H1 (cell line): ENCODE results near the gene PTPN21. TPM values are rescaled to one million over a fixed set of nuclear protein-coding genes. Genes with fewer than 3 reads are reported as not detected.

ENCODE experiments used
- CTCF ChIA-PET: fragments of 300-600 bp; sonication (Branson Sonifier 250); formaldehyde crosslinking; loops from one replicate; lab custom pipeline; 2021; ENCODE audit not compliant: partially characterized antibody; lab: Charles Lee
- POLR2A ChIA-PET: fragments of 300-600 bp; sonication (Branson Sonifier 250); formaldehyde crosslinking; loops from one replicate; lab custom pipeline; 2021; ENCODE audit warnings: inconsistent platforms; ENCODE audit not compliant: partially characterized antibody; lab: Charles Lee
- DNase-seq, 2 experiments: peaks; one replicate each; pipeline versions ENCODE4 v3.0.0 to v3.0.0-alpha.2; 2010 to 2022; ENCODE audit warnings: low spot score in 2 of 2, low read depth in 1 of 2, mixed read lengths in 1 of 2
- FAIRE-seq: peaks from 2 replicates; lab custom pipeline; 2011; peaks lifted over from hg19 to GRCh38; lab: Jason Lieb, UNC
- H2AFZ ChIP-seq: 2 replicates; pipeline ENCODE4 v1.8.1; 2012; ENCODE audit warnings: low read length, inconsistent platforms
- H2AK5ac ChIP-seq: 2 replicates; pipeline ENCODE4 v1.6.1; 2013; ENCODE audit warnings: low read depth, low read length
- H2BK120ac ChIP-seq: replicated peaks from 2 replicates; pipeline ENCODE3; 2013; ENCODE audit warnings: low read depth, low read length, inconsistent platforms
- H2BK12ac ChIP-seq: 2 replicates; pipeline ENCODE4 v1.6.1; 2013; ENCODE audit warnings: low read depth, low read length
- H2BK15ac ChIP-seq: 2 replicates; pipeline ENCODE4 v1.6.1; 2013; ENCODE audit warnings: low read length
- H2BK20ac ChIP-seq: 2 replicates; pipeline ENCODE4 v1.6.1; 2013; ENCODE audit warnings: low read length
- H2BK5ac ChIP-seq: 2 replicates; pipeline ENCODE4 v1.6.1; 2013; ENCODE audit warnings: low read depth, low read length
- H3K14ac ChIP-seq: 2 replicates; pipeline ENCODE4 v1.6.1; 2013; ENCODE audit warnings: inconsistent platforms; ENCODE audit not compliant: insufficient read length
- H3K18ac ChIP-seq: 2 replicates; pipeline ENCODE4 v1.6.1; 2013; ENCODE audit warnings: low read length; ENCODE audit errors: extremely low read depth
- H3K23ac ChIP-seq: 2 replicates; pipeline ENCODE4 v1.6.1; 2013; ENCODE audit warnings: inconsistent platforms; ENCODE audit not compliant: insufficient read length
- H3K23me2 ChIP-seq: 2 replicates; pipeline ENCODE4 v1.6.1; 2013; ENCODE audit warnings: low read depth, low read length
- H3K27ac ChIP-seq: 2 replicates; pipeline ENCODE4 v1.6.1; 2011; ENCODE audit warnings: low read depth, low read length, inconsistent platforms
- H3K27me3 ChIP-seq, 4 experiments: replicated peaks in 1 of 4; 1 replicate in 1 of 4; 2 replicates in 3 of 4; pipeline versions ENCODE4 v1.6.1 to v1.8.1; 2011 to 2013; ENCODE audit warnings: low read length in 3 of 4, mild to moderate bottlenecking in 3 of 4, inconsistent platforms in 2 of 4, mixed read lengths in 2 of 4, moderate library complexity in 1 of 4; ENCODE audit not compliant: control insufficient read depth in 3 of 4, insufficient read depth in 3 of 4; ENCODE audit errors: extremely low read depth in 1 of 4
- H3K36me3 ChIP-seq, 4 experiments: 2 replicates each; pipeline versions ENCODE4 v1.6.1 to v1.8.1; 2011 to 2013; ENCODE audit warnings: mild to moderate bottlenecking in 4 of 4, low read length in 3 of 4, moderate library complexity in 2 of 4, control low read depth in 1 of 4, inconsistent platforms in 1 of 4; ENCODE audit not compliant: insufficient read depth in 4 of 4, control insufficient read depth in 2 of 4
- H3K4ac ChIP-seq: replicated peaks from 2 replicates; pipeline ENCODE3; 2013; ENCODE audit warnings: low read length, low read depth, mixed read lengths, inconsistent platforms; ENCODE audit not compliant: insufficient read length
- H3K4me1 ChIP-seq, 4 experiments: replicated peaks in 1 of 4; 1 replicate in 1 of 4; 2 replicates in 3 of 4; pipeline versions ENCODE4 v1.6.1 to v1.8.1; 2011 to 2013; ENCODE audit warnings: low read length in 3 of 4, inconsistent platforms in 2 of 4, mixed read lengths in 1 of 4; ENCODE audit not compliant: insufficient read depth in 4 of 4, control insufficient read depth in 3 of 4
- H3K4me2 ChIP-seq, 2 experiments: 2 replicates each; pipeline versions ENCODE4 v1.6.1 to v1.8.1; 2011 to 2013; ENCODE audit warnings: low read depth in 2 of 2, low read length in 2 of 2, control low read depth in 1 of 2, inconsistent platforms in 1 of 2, mild to moderate bottlenecking in 1 of 2; ENCODE audit not compliant: insufficient read depth in 1 of 2
- H3K4me3 ChIP-seq, 4 experiments: fragments of 200-600, 300-600 bp in 1 of 4; sonication (generic), shearing (Covaris generic), sonication (Bioruptor Twin) in 1 of 4; 2 replicates each; pipeline versions ENCODE4 v1.5.1 to v1.8.1; 2011 to 2016; ENCODE audit warnings: low read length in 4 of 4, low read depth in 3 of 4, control low read depth in 2 of 4, inconsistent platforms in 2 of 4, mild to moderate bottlenecking in 2 of 4, mixed read lengths in 1 of 4, moderate library complexity in 1 of 4; ENCODE audit not compliant: insufficient read depth in 2 of 4; ENCODE audit errors: extremely low read depth in 1 of 4
- H3K56ac ChIP-seq: replicated peaks from 2 replicates; pipeline ENCODE3; 2013; ENCODE audit warnings: low read depth, mild to moderate bottlenecking, mixed read lengths, low read length, inconsistent platforms; ENCODE audit not compliant: insufficient read length
- H3K79me1 ChIP-seq: 2 replicates; pipeline ENCODE4 v1.6.1; 2013; ENCODE audit warnings: low read depth, low read length, control low read depth
- H3K79me2 ChIP-seq, 2 experiments: 2 replicates each; pipeline versions ENCODE4 v1.6.1 to v1.8.1; 2012 to 2013; ENCODE audit warnings: low read length in 2 of 2, mild to moderate bottlenecking in 2 of 2, inconsistent platforms in 1 of 2; ENCODE audit not compliant: insufficient read depth in 2 of 2, control insufficient read depth in 1 of 2
- H3K9ac ChIP-seq, 4 experiments: replicated peaks in 1 of 4; 1 replicate in 1 of 4; 2 replicates in 3 of 4; pipeline versions ENCODE4 v1.6.1 to v1.8.1; 2011 to 2013; ENCODE audit warnings: low read depth in 3 of 4, low read length in 3 of 4, control low read depth in 2 of 4, mild to moderate bottlenecking in 2 of 4, moderate library complexity in 2 of 4, inconsistent platforms in 1 of 4; ENCODE audit errors: extremely low read depth in 1 of 4
- H3K9me3 ChIP-seq, 2 experiments: 2 replicates each; pipeline versions ENCODE4 v1.6.1 to v1.8.1; 2012 to 2013; ENCODE audit warnings: mild to moderate bottlenecking in 2 of 2, moderate library complexity in 2 of 2, control low read depth in 1 of 2, inconsistent platforms in 1 of 2, low read depth in 1 of 2, low read length in 1 of 2, mixed read lengths in 1 of 2; ENCODE audit not compliant: insufficient read depth in 2 of 2
- H4K20me1 ChIP-seq, 2 experiments: replicated peaks in 1 of 2; 2 replicates each; pipeline versions ENCODE3 to v1.8.1; 2011 to 2013; ENCODE audit warnings: inconsistent platforms in 2 of 2, low read length in 2 of 2, mild to moderate bottlenecking in 1 of 2; ENCODE audit not compliant: insufficient read depth in 2 of 2, control insufficient read depth in 1 of 2
- H4K5ac ChIP-seq: 2 replicates; pipeline ENCODE4 v1.6.1; 2013; ENCODE audit warnings: low read length, low read depth, mixed read lengths, inconsistent platforms; ENCODE audit not compliant: insufficient read length
- H4K8ac ChIP-seq: 2 replicates; pipeline ENCODE4 v1.8.0; 2013; ENCODE audit warnings: mild to moderate bottlenecking, moderate library complexity, low read length, inconsistent platforms; ENCODE audit not compliant: insufficient read depth; ENCODE audit errors: extremely low read depth
- H4K91ac ChIP-seq: replicated peaks from 2 replicates; pipeline ENCODE3; 2013; ENCODE audit warnings: low read length, mixed read lengths, inconsistent platforms; ENCODE audit not compliant: insufficient read length
- ASH2L ChIP-seq: fragments of 200-600, 300-600 bp; sonication (generic); IDR thresholded peaks from one replicate; pipeline ENCODE4 v1.7.1; 2017; ENCODE audit warnings: low read length
- KDM1A ChIP-seq: fragments of 200-600, 300-600 bp; sonication (generic); IDR thresholded peaks from 2 replicates; pipeline ENCODE4 v1.7.1; 2016; ENCODE audit warnings: mild to moderate bottlenecking, low read length, borderline replicate concordance
- POU5F1 ChIP-seq: IDR thresholded peaks from 2 replicates; pipeline ENCODE4 v1.6.1; 2011; ENCODE audit warnings: low read depth, mild to moderate bottlenecking, low read length, moderate library complexity
- SUZ12 ChIP-seq: fragments of 200-600 bp; sonication (generic); IDR thresholded peaks from 2 replicates; pipeline ENCODE4 v1.6.1; 2012; ENCODE audit warnings: mild to moderate bottlenecking, inconsistent platforms, low read length, moderate library complexity, mixed read lengths
- WGBS, 2 experiments: shearing (Covaris generic) in 1 of 2; methylation state at CpG; one replicate each; pipeline versions ENCODE4 v1.1.6 to v1.1.7; 2013 to 2015; ENCODE audit warnings: low lambda C conversion rate in 2 of 2, mixed read lengths in 2 of 2, inconsistent platforms in 1 of 2, low coverage in 1 of 2, missing lambda C conversion rate in 1 of 2; ENCODE audit not compliant: insufficient replicate concordance in 2 of 2, insufficient coverage in 1 of 2, insufficient read length in 1 of 2; ENCODE audit errors: extremely low coverage in 1 of 2, missing lambda C conversion rate in 1 of 2; 5-methylcytosine and 5-hydroxymethylcytosine counted together
- polyA plus RNA-seq, 7 experiments: library from polyadenylated mRNA; depleted of rRNA in 3 of 7; stranded (reverse) in 5 of 7; unstranded in 2 of 7; fragments of >200 nt in 5 of 7; fragments of 200-250 nt in 2 of 7; gene quantifications; 1 replicate in 5 of 7; 2 replicates in 1 of 7; 4 replicates in 1 of 7; pipeline versions ENCODE4 v1.2.1 to v1.2.3, GENCODE V29; 2011 to 2013; ENCODE audit warnings: missing spikeins in 2 of 7, mixed read lengths in 2 of 7
- total RNA-seq: library from RNA; stranded (reverse); fragmentation: NEBNext Ultra II Directional; extraction: Animal tissue kit (Norgen Biotek cat#: 25700); gene quantifications from 2 replicates; pipeline ENCODE4 v1.2.1, GENCODE V29; 2021

Gene PTPN21
- total and polyA plus RNA-seq, 2 of the 8 experiments (the other 6 are each of a cell fraction or from before 2014, with no cell fraction given) = 6.5 to 16.1 TPM

GRCh38 chr14:88518592-88519512, 36.0 kb downstream of the PTPN21 start:
- no peak overlapping the region for H2BK120ac ChIP-seq
- no peak overlapping the region for H3K23ac ChIP-seq
- H3K9ac ChIP-seq = no peak overlapping the region
- H3K79me1 ChIP-seq = no peaks in the 10 kb centered on the region
- TF ChIP-seq POU5F1 (no peak), ASH2L (no peak), SUZ12 (no peak), KDM1A (no peak)
- TF ChIP-seq, all 59 proteins: peak for 0
- H3K23me2 ChIP-seq = no peaks in the 10 kb centered on the region
- no peak overlapping the region for H4K91ac ChIP-seq
- no peak overlapping the region for H2AK5ac ChIP-seq
- POLR2A ChIA-PET = no interaction called here
- no peak overlapping the region for H2BK5ac ChIP-seq
- H3K56ac ChIP-seq = no peak overlapping the region
- H3K18ac ChIP-seq = no peak overlapping the region
- no peak overlapping the region for H3K14ac ChIP-seq
- no peak overlapping the region for H3K4me2 ChIP-seq
- H2BK12ac ChIP-seq = no peak overlapping the region
- no peak overlapping the region for H4K8ac ChIP-seq
- no peaks in the 10 kb centered on the region for H3K79me2 ChIP-seq
- DNase-seq (no peak), FAIRE-seq (no peak)
- no peak overlapping the region for H2AFZ ChIP-seq
- H3K9me3 ChIP-seq = no peaks in the 10 kb centered on the region
- no peak overlapping the region for H2BK20ac ChIP-seq
- peaks cover 0 to 2% of the 10 kb centered on the region in 2 experiments for H4K20me1 ChIP-seq
- peaks cover 0 to 2% (median 0%) of the 10 kb centered on the region in 4 experiments; a peak in 1 of 8 replicates for H3K36me3 ChIP-seq
- CTCF ChIA-PET = interaction anchor here (0.6 to 1.5 kb wide), 2 partner anchors 16 to 170 kb away, joined by 3 to 4 read pairs; no protein-coding TSS in a partner anchor
- no peak overlapping the region for H3K4ac ChIP-seq
- no peak overlapping the region for H2BK15ac ChIP-seq
- H3K27me3 ChIP-seq = no peaks in the 10 kb centered on the region
- no peak overlapping the region for H3K27ac ChIP-seq
- 89% methylated on average over 5 of the region's 5 CpGs; no CpG with 5 or more reads in 1 of the 2 experiments for WGBS, 2 experiments
- no peak overlapping the region for H3K4me3 ChIP-seq
- H3K4me1 ChIP-seq = no peaks in the 10 kb centered on the region
- H4K5ac ChIP-seq = no peak overlapping the region
